SK-N-SH (cell line): ENCODE measurements around the gene PNLDC1.

Source experiments
- CTCF ChIP-seq: fragments of 200-600 bp; sonication (generic); IDR thresholded peaks from 2 replicates; pipeline ENCODE4 v1.6.1; 2017; ENCODE audit warnings: antibody characterized with exemption, mild to moderate bottlenecking, moderate library complexity
- EZH2phosphoT487 ChIP-seq: fragments of 200-600 bp; sonication (generic); IDR thresholded peaks from 2 replicates; pipeline ENCODE4 v1.6.1; 2017; ENCODE audit warnings: low read depth, mixed run types, mild to moderate bottlenecking, antibody characterized with exemption, moderate library complexity, borderline replicate concordance
- MAX ChIP-seq: IDR thresholded peaks from 2 replicates; pipeline ENCODE4 v1.4.0; 2012; ENCODE audit warnings: low read depth
- NFIC ChIP-seq: IDR thresholded peaks from 2 replicates; pipeline ENCODE4 v1.4.0; 2012; ENCODE audit warnings: borderline replicate concordance
- POLR2AphosphoS5 ChIP-seq: IDR thresholded peaks from 2 replicates; pipeline ENCODE4 v1.6.1; 2012; ENCODE audit warnings: low read depth, low read length
- RAD21 ChIP-seq: IDR thresholded peaks from 2 replicates; pipeline ENCODE4 v1.6.1; 2012; ENCODE audit warnings: mild to moderate bottlenecking, low read length
- RFX5 ChIP-seq: IDR thresholded peaks from 2 replicates; pipeline ENCODE4 v1.6.1; 2012; ENCODE audit warnings: mild to moderate bottlenecking, improper control_type of control experiment, low read length
- SMC3 ChIP-seq: IDR thresholded peaks from 2 replicates; pipeline ENCODE4 v1.6.1; 2012; ENCODE audit warnings: low read depth, low read length, improper control_type of control experiment
- TEAD4 ChIP-seq: IDR thresholded peaks from 2 replicates; pipeline ENCODE4 v1.4.0; 2012; ENCODE audit warnings: mild to moderate bottlenecking, borderline replicate concordance; ENCODE audit not compliant: insufficient read depth
- YY1 ChIP-seq: IDR thresholded peaks from 2 replicates; pipeline ENCODE4 v1.4.0; 2012; ENCODE audit warnings: low read depth, mild to moderate bottlenecking

- TF ChIP-seq NFIC (no peak), CTCF (no peak), POLR2AphosphoS5 (no peak), RFX5 (no peak), YY1 (no peak), SMC3 (no peak), MAX (no peak), TEAD4 (no peak), EZH2phosphoT487 (no peak), RAD21 (no peak)
Observed at GRCh38 chr6:159790956-159791598, 9.0 kb upstream of the PNLDC1 start.
